HG03064 (cell line): Measurements from ENCODE around the gene CDX1.
"Not testable (repeated sequence)": the region's sequence is repeated elsewhere in the genome, so short reads cannot be mapped to it uniquely, and the experiment has no call there.

ENCODE experiments used
- ATAC-seq: cut with Tn5 transposase; IDR thresholded peaks from one replicate; pipeline ENCODE4 v1.9.1; 2021; ENCODE audit warnings: low read depth; ENCODE audit not compliant: unreplicated experiment

Gene CDX1

DNA sequence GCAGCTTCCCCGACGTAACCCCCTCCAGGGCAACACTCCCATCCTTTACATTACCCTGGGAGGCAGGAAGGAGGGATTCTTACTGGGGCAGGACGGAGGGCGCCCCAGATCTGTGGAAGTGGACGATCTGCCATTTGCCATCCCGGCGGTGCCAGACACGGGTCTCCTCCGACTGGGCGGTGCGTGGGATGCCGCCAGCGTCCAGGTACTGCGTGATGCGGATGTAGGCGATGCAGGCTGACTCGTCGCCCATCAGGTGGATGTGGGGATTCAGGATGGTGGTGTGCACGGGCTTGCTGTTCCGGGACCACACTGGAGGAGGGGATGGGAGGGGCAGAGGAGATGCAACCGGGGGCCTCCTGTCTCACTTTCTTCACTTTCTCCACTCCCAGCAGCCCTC lies 56.3 kb downstream of the CDX1 start:
- ATAC-seq = no peak

DNA sequence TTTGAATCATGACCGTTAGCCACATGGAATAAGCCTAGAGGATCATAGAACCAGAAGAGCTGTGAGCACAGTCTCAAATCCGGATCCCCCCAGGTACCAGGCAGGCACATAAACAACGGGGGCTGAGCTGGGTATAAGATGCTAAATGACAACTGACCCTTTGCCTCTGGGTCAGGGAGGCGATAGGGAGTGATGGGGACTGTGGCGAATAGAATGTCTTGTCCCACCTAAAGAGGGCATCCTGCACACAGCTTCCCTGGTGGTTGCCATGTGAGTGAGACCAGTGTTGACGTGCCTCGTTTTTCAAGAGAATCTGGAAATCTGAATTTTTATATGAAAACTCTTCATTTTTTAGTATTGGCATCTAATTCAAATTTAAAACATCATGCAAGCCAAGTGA lies 56.9 kb downstream of the CDX1 start:
- no peak for ATAC-seq

- ATAC-seq = no peak
These were observed 58.0 kb downstream of the CDX1 start for GRCh38 chr5:150224483-150225027.

DNA sequence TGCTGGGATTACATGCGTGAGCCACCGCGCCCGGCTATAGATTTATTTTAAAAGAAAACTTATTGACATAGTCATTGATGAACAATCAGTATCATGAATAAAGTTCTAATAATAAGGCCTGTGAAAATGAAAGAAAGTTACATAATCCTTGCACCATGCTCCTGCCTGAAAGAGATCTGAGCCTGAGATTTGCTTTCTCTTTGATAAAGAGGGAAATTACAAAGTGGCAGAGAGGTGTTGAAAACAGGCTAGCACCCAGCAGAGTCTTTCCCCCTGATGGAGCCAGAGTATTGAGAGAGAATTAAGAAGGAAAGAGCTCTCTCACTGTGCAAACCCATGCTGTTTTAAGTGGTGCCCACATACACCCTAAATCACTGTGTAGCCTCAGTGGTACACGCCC lies 60.5 kb downstream of the CDX1 start:
- no peak for ATAC-seq

GRCh38 chr5:150227606-150228273 lies 61.2 kb downstream of the CDX1 start:
- no peak for ATAC-seq

- ATAC-seq = no peak
These were observed 63.0 kb downstream of the CDX1 start for GRCh38 chr5:150229571-150229970.

DNA sequence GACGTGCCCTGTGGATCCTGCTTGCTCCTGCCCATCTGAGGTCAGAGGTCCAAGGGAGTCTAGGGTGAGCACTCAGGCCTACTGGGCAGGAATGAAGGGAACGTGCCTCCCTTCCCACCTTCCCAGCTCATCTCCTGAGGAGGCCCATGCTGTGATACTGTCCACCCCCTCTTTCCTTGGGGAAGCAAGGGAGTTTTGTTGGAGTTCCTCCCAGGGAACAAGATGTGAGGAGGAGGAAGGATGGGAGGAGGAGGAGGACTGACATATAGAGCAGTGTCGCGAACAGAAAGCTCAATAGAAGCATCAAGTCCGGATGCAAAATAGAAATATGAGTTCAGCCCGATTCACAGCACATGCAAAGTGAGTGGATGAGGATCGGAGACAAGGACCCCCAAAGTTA lies 64.3 kb downstream of the CDX1 start:
- no peak for ATAC-seq

GRCh38 chr5:150233706-150234105 lies 67.1 kb downstream of the CDX1 start:
- ATAC-seq = not testable (repeated sequence)
